AG09319 (cell line): ENCODE measurements around the gene PITHD1.
"Not testable (repeated sequence)": the region's sequence is repeated elsewhere in the genome, so short reads cannot be mapped to it uniquely, and the experiment has no call there.

Source experiments
- DNase-seq: peaks from one replicate; pipeline ENCODE4 v3.0.0-alpha.2; 2010; ENCODE audit warnings: low read depth; ENCODE audit errors: extremely low read depth
- TF ChIP-seq, protein P1 (sequence below): IDR thresholded peaks from 2 replicates; pipeline ENCODE4 v1.5.1; 2011; ENCODE audit warnings: low read depth, mild to moderate bottlenecking, inconsistent platforms, low read length, moderate library complexity

The PITHD1 gene

DNA sequence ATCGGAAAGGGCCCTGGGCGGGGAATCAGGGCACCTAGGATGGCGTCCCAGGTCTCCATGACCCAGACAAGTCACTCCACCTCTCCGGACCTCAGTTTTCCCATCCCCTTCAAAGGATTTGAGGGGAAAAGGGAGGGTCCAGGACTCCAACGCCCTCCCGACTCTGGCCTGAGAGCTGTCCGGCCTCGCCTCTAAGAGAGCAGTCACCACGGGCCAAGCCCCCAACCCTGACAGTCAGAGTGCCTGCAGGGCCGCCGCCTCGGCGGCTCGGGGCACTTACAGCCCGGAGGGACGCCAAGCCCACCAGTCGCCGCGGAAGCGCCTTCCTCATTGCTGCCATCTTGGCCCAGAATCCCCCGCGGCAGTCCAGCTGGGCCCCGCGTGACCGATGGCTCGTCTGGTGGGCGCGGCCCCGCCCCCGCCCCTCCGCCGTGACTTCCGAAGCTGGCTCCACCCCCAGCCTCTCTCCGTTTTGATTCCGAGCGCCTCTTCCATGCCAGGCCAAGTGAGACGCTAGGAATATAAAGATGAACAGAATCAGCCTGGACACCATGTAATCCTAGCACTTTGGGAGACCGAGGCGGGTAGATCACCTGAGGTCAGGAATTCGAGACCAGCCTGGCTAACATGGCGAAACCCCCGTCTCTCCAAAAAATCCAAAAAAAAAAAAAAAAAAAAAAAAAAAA, 47.0 kb downstream of the PITHD1 start, which contains the start of gene HMGCL:
Gene HMGCL, minus strand, starts transcription at position 354 of the 686 bp plus-strand sequence. Its CDS starts 14 bp downstream, at position 340.
- TF ChIP-seq, protein P1, sequence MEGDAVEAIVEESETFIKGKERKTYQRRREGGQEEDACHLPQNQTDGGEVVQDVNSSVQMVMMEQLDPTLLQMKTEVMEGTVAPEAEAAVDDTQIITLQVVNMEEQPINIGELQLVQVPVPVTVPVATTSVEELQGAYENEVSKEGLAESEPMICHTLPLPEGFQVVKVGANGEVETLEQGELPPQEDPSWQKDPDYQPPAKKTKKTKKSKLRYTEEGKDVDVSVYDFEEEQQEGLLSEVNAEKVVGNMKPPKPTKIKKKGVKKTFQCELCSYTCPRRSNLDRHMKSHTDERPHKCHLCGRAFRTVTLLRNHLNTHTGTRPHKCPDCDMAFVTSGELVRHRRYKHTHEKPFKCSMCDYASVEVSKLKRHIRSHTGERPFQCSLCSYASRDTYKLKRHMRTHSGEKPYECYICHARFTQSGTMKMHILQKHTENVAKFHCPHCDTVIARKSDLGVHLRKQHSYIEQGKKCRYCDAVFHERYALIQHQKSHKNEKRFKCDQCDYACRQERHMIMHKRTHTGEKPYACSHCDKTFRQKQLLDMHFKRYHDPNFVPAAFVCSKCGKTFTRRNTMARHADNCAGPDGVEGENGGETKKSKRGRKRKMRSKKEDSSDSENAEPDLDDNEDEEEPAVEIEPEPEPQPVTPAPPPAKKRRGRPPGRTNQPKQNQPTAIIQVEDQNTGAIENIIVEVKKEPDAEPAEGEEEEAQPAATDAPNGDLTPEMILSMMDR: no peak

GRCh38 chr1:23825762-23826522, 47.7 kb downstream of the PITHD1 start:
- no peak for DNase-seq
- TF ChIP-seq, protein P1: no peak

More for the DNA sequence above, 47.0 kb downstream of the PITHD1 start, which contains the start of gene HMGCL:
- peak; percentile 67 for DNase-seq

GRCh38 chr1:23826590-23826989, 48.4 kb downstream of the PITHD1 start:
- not testable (repeated sequence) for DNase-seq

- no peak for DNase-seq
- TF ChIP-seq, protein P1: no peak
Observed at GRCh38 chr1:23827717-23828116, 49.5 kb downstream of the PITHD1 start.

DNA sequence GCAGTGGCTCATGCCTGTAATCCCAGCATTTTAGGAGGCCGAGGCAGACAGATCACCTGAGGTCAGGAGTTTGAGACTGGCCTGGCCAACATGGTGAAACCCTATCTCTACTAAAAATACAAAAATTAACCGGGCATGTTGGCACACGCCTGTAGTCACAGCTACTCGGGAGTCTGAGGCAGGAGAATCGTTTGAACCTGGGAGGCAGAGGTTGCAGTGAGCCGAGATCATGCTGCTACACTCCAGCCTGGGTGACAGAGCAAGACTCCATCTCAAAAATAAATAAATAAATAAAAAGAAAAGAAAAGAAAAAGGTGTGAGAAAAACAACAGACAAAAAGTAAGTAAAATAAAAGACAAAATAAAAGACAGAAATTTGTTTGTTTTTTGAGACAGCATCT, 55.9 kb downstream of the PITHD1 start:
- DNase-seq: not testable (repeated sequence)

- TF ChIP-seq, protein P1: no peak
- DNase-seq: no peak
Observed at GRCh38 chr1:23836037-23836436, 57.8 kb downstream of the PITHD1 start.
